ENCODE measurements around the gene NTSR1. TPM values are rescaled to one million over a fixed set of nuclear protein-coding genes. Genes with fewer than 3 reads are reported as not detected.
A peak's percentile ranks its signal among the peaks of the same experiment; 100 is the strongest.

The NTSR1 gene
- total RNA-seq, 1 donor from 2014 or later: 0.24 TPM

- no peak overlapping the region for H3K4me3 Mint-ChIP-seq
- H3K27ac Mint-ChIP-seq: no peak overlapping the region
- DNase-seq (ENCODE audit: extremely low spot score, unreplicated experiment): no peak
- H3K27me3 Mint-ChIP-seq: no peaks in the 10 kb centered on the region
- no peaks in the 10 kb centered on the region for H3K9me3 Mint-ChIP-seq
- peaks cover 47% of the 10 kb centered on the region for H3K4me1 Mint-ChIP-seq (ENCODE audit: unreplicated experiment)
- no peak for TF ChIP-seq CTCF (conservative IDR thresholded peaks at IDR 0.05)
- H3K36me3 Mint-ChIP-seq: no peaks in the 10 kb centered on the region
These were observed 62.3 kb downstream of the NTSR1 start for GRCh38 chr20:62770916-62771315.

GRCh38 chr20:62771396-62772102 lies 62.9 kb downstream of the NTSR1 start:
- Mint-ChIP-seq H3K9me3 (no peaks in the 10 kb centered on the region), H3K36me3 (no peaks in the 10 kb centered on the region), H3K27me3 (no peaks in the 10 kb centered on the region), H3K4me1 (ENCODE audit: unreplicated experiment) (peaks cover 44% of the 10 kb centered on the region), H3K4me3 (no peak overlapping the region), H3K27ac (no peak overlapping the region)
- no peak for DNase-seq (ENCODE audit: extremely low spot score, unreplicated experiment)
- TF ChIP-seq CTCF (conservative IDR thresholded peaks at IDR 0.05): no peak

- no peak for TF ChIP-seq CTCF (conservative IDR thresholded peaks at IDR 0.05)
- Mint-ChIP-seq H3K4me1 (ENCODE audit: unreplicated experiment) (peaks cover 43% of the 10 kb centered on the region), H3K27me3 (no peaks in the 10 kb centered on the region), H3K9me3 (no peaks in the 10 kb centered on the region), H3K36me3 (no peaks in the 10 kb centered on the region), H3K27ac (peak overlapping the region; percentile 25), H3K4me3 (no peak overlapping the region)
- no peak for DNase-seq (ENCODE audit: extremely low spot score, unreplicated experiment)
These were observed 63.5 kb downstream of the NTSR1 start for GRCh38 chr20:62772103-62772611.

- no peak for DNase-seq (ENCODE audit: extremely low spot score, unreplicated experiment)
- H3K27me3 Mint-ChIP-seq: no peaks in the 10 kb centered on the region
- H3K36me3 Mint-ChIP-seq: no peaks in the 10 kb centered on the region
- no peak overlapping the region for H3K4me3 Mint-ChIP-seq
- peaks cover 44% of the 10 kb centered on the region for H3K4me1 Mint-ChIP-seq (ENCODE audit: unreplicated experiment)
- H3K27ac Mint-ChIP-seq: peak overlapping the region; percentile 25
- no peak for TF ChIP-seq CTCF (conservative IDR thresholded peaks at IDR 0.05)
- no peaks in the 10 kb centered on the region for H3K9me3 Mint-ChIP-seq
These were observed 64.0 kb downstream of the NTSR1 start for GRCh38 chr20:62772619-62772989.

- TF ChIP-seq CTCF (conservative IDR thresholded peaks at IDR 0.05): no peak
- Mint-ChIP-seq H3K36me3 (no peaks in the 10 kb centered on the region), H3K27me3 (no peaks in the 10 kb centered on the region), H3K4me1 (ENCODE audit: unreplicated experiment) (peaks cover 41% of the 10 kb centered on the region), H3K4me3 (peak overlapping the region; percentile 68), H3K27ac (peak overlapping the region; percentile 25), H3K9me3 (no peaks in the 10 kb centered on the region)
- no peak for DNase-seq (ENCODE audit: extremely low spot score, unreplicated experiment)
These were observed 64.6 kb downstream of the NTSR1 start for GRCh38 chr20:62772990-62773844.

All from type B pancreatic cell (in vitro differentiated cells).